NCI-H1436 treated with DMSO at 0.1 percent for 48 hours (cell line): ENCODE data around the gene GLIPR1L2.
"Not testable (repeated sequence)": the region's sequence is repeated elsewhere in the genome, so short reads cannot be mapped to it uniquely, and the experiment has no call there.

Experiments used
- DNase-seq: peaks from one replicate; lab custom pipeline; 2025; lab: John Stamatoyannopoulos, UW

Gene GLIPR1L2

GRCh38 chr12:75437564-75437963 lies 46.7 kb downstream of the GLIPR1L2 start:
- DNase-seq: no peak

- DNase-seq: no peak
These were observed 47.3 kb downstream of the GLIPR1L2 start for GRCh38 chr12:75438059-75438754.

GRCh38 chr12:75439048-75439447 lies 48.2 kb downstream of the GLIPR1L2 start:
- no peak for DNase-seq

- no peak for DNase-seq
These were observed 49.0 kb downstream of the GLIPR1L2 start for GRCh38 chr12:75439930-75440329.

GRCh38 chr12:75441687-75442449 lies 51.0 kb downstream of the GLIPR1L2 start:
- not testable (repeated sequence) for DNase-seq

GRCh38 chr12:75442454-75442853 lies 51.6 kb downstream of the GLIPR1L2 start:
- not testable (repeated sequence) for DNase-seq

GRCh38 chr12:75443709-75444108 lies 52.8 kb downstream of the GLIPR1L2 start:
- no peak for DNase-seq

- DNase-seq: no peak
These were observed 53.7 kb downstream of the GLIPR1L2 start for GRCh38 chr12:75444429-75445136.

GRCh38 chr12:75445137-75445507 lies 54.2 kb downstream of the GLIPR1L2 start:
- not testable (repeated sequence) for DNase-seq

- no peak for DNase-seq
These were observed 56.0 kb downstream of the GLIPR1L2 start for GRCh38 chr12:75446857-75447256.

- DNase-seq: no peak
These were observed 57.0 kb downstream of the GLIPR1L2 start for GRCh38 chr12:75447691-75448393.

- DNase-seq: no peak
These were observed 61.9 kb downstream of the GLIPR1L2 start for GRCh38 chr12:75452675-75453330.

- no peak for DNase-seq
These were observed 65.0 kb downstream of the GLIPR1L2 start for GRCh38 chr12:75455839-75456238.

- no peak for DNase-seq
These were observed 66.3 kb downstream of the GLIPR1L2 start for GRCh38 chr12:75457191-75457590.

GRCh38 chr12:75457866-75458265 lies 67.0 kb downstream of the GLIPR1L2 start:
- not testable (repeated sequence) for DNase-seq

- DNase-seq: no peak
These were observed 68.9 kb downstream of the GLIPR1L2 start for GRCh38 chr12:75459755-75460154.

- DNase-seq: no peak
These were observed 69.3 kb downstream of the GLIPR1L2 start for GRCh38 chr12:75460204-75460603.

GRCh38 chr12:75471902-75472890 lies 81.3 kb downstream of the GLIPR1L2 start:
- DNase-seq: no peak

GRCh38 chr12:75474116-75474515 lies 83.2 kb downstream of the GLIPR1L2 start:
- no peak for DNase-seq

GRCh38 chr12:75476071-75476470 lies 85.2 kb downstream of the GLIPR1L2 start:
- no peak for DNase-seq
